ENCODE results near the gene BTNL9. TPM values are rescaled to one million over a fixed set of nuclear protein-coding genes. Genes with fewer than 3 reads are reported as not detected.
A peak's percentile ranks its signal among the peaks of the same experiment; 100 is the strongest.

Gene BTNL9
- total RNA-seq, 3 donors from 2014 or later = 1.2 to 12.7 (median 3.2) TPM

- Histone ChIP-seq H3K4me1 (ENCODE audit: low read depth) (no peaks in the 10 kb centered on the region), H3K4me3 (no peak overlapping the region), H3K36me3 (ENCODE audit: low read depth) (no peaks in the 10 kb centered on the region), H3K9me3 (peaks cover 16% of the 10 kb centered on the region)
- intact Hi-C loops (cut with DNase I, micrococcal nuclease) = no loop called here
- ATAC-seq (no peak), DNase-seq (no peak)
- TF ChIP-seq CTCF (IDR thresholded peaks at IDR 0.05) = no peak
Observed at GRCh38 chr5:181020688-181021087, 19.4 kb upstream of the BTNL9 start.

- no peak for TF ChIP-seq CTCF (IDR thresholded peaks at IDR 0.05)
- peaks cover 16% of the 10 kb centered on the region for H3K9me3 ChIP-seq
- no peak for ATAC-seq
- intact Hi-C loops (cut with DNase I, micrococcal nuclease) = no loop called here
- no peak overlapping the region for H3K4me3 ChIP-seq
- no peaks in the 10 kb centered on the region for H3K4me1 ChIP-seq (ENCODE audit: low read depth)
- no peak for DNase-seq
- no peaks in the 10 kb centered on the region for H3K36me3 ChIP-seq (ENCODE audit: low read depth)
Observed at GRCh38 chr5:181024245-181025064, 15.6 kb upstream of the BTNL9 start.

GRCh38 chr5:181027452-181028031 lies 12.5 kb upstream of the BTNL9 start:
- no peak for DNase-seq
- Histone ChIP-seq H3K36me3 (ENCODE audit: low read depth) (no peaks in the 10 kb centered on the region), H3K4me1 (ENCODE audit: low read depth) (no peaks in the 10 kb centered on the region), H3K4me3 (no peak overlapping the region), H3K9me3 (peaks cover 5% of the 10 kb centered on the region)
- TF ChIP-seq CTCF (IDR thresholded peaks at IDR 0.05) = no peak
- intact Hi-C loops (cut with DNase I, micrococcal nuclease) = no loop called here
- ATAC-seq = no peak

- Histone ChIP-seq H3K36me3 (ENCODE audit: low read depth) (no peaks in the 10 kb centered on the region), H3K9me3 (peaks cover 2% of the 10 kb centered on the region), H3K4me3 (no peak overlapping the region), H3K4me1 (ENCODE audit: low read depth) (no peaks in the 10 kb centered on the region)
- DNase-seq (peak in 2 of 3 donors; percentile 12 to 43), ATAC-seq (peak; percentile 62)
- no peak for TF ChIP-seq CTCF (IDR thresholded peaks at IDR 0.05)
- intact Hi-C loops (cut with DNase I, micrococcal nuclease) = no loop called here
Observed at GRCh38 chr5:181028032-181028819, 11.8 kb upstream of the BTNL9 start.

- H3K4me1 ChIP-seq (ENCODE audit: low read depth) = no peaks in the 10 kb centered on the region
- peaks cover 2% of the 10 kb centered on the region for H3K9me3 ChIP-seq
- TF ChIP-seq CTCF (IDR thresholded peaks at IDR 0.05) = no peak
- H3K36me3 ChIP-seq (ENCODE audit: low read depth) = no peaks in the 10 kb centered on the region
- no peak overlapping the region for H3K4me3 ChIP-seq
- DNase-seq (no peak), ATAC-seq (no peak)
- intact Hi-C loops (cut with DNase I, micrococcal nuclease) = no loop called here
Observed at GRCh38 chr5:181031716-181032115, 8.3 kb upstream of the BTNL9 start.

Data from mucosa of descending colon (tissue), 3 donors.